Keratinocyte (primary cell): ENCODE data around the gene LTBP3. TPM values are rescaled to one million over a fixed set of nuclear protein-coding genes. Genes with fewer than 3 reads are reported as not detected.

Source experiments
- DNase-seq: peaks from one replicate; pipeline ENCODE4 v3.0.0-alpha.2; 2011; ENCODE audit warnings: low read depth, missing footprints, low spot score
- FAIRE-seq: peaks from 2 replicates; lab custom pipeline; 2011; peaks lifted over from hg19 to GRCh38; lab: Jason Lieb, UNC
- H2AFZ ChIP-seq: 2 replicates; pipeline ENCODE4 v1.6.0; 2012; ENCODE audit warnings: low read length, control low read depth, inconsistent platforms; ENCODE audit not compliant: control insufficient read depth
- H3K27ac ChIP-seq: 2 replicates; pipeline ENCODE4 v1.5.1; 2011; ENCODE audit warnings: low read length; ENCODE audit not compliant: control insufficient read depth, insufficient read depth
- H3K27me3 ChIP-seq: 3 replicates; pipeline ENCODE4 v1.6.0; 2011; ENCODE audit warnings: low read length; ENCODE audit not compliant: control insufficient read depth, insufficient read depth; ENCODE audit errors: extremely low read depth
- H3K36me3 ChIP-seq, 2 experiments: 2 replicates in 1 of 2; 3 replicates in 1 of 2; pipeline ENCODE4 v1.5.1; 2011; ENCODE audit warnings: low read length in 2 of 2, mild to moderate bottlenecking in 1 of 2; ENCODE audit not compliant: control insufficient read depth in 2 of 2, insufficient read depth in 2 of 2; ENCODE audit errors: extremely low read depth in 1 of 2
- H3K4me1 ChIP-seq: 3 replicates; pipeline ENCODE4 v1.5.1; 2011; ENCODE audit warnings: low read length; ENCODE audit not compliant: control insufficient read depth, insufficient read depth; ENCODE audit errors: extremely low read depth
- H3K4me2 ChIP-seq: 3 replicates; pipeline ENCODE4 v1.6.0; 2011; ENCODE audit warnings: low read depth, low read length; ENCODE audit not compliant: control insufficient read depth, insufficient read depth; ENCODE audit errors: extremely low read depth
- H3K4me3 ChIP-seq, 3 experiments: fragments of 200-600 bp in 1 of 3; sonication (generic) in 1 of 3; 2 replicates in 2 of 3; 3 replicates in 1 of 3; pipeline ENCODE4 v1.5.1; 2011 to 2016; ENCODE audit warnings: low read length in 3 of 3, mild to moderate bottlenecking in 3 of 3, control low read depth in 2 of 3, inconsistent platforms in 1 of 3, low read depth in 1 of 3, mixed read lengths in 1 of 3, mixed run types in 1 of 3, moderate library complexity in 1 of 3; ENCODE audit not compliant: control insufficient read depth in 2 of 3, insufficient read depth in 2 of 3; ENCODE audit errors: extremely low read depth in 1 of 3
- H3K79me2 ChIP-seq: 2 replicates; pipeline ENCODE4 v1.6.0; 2012; ENCODE audit warnings: low read length; ENCODE audit not compliant: control insufficient read depth, insufficient read depth
- H3K9ac ChIP-seq: 3 replicates; pipeline ENCODE4 v1.6.0; 2011; ENCODE audit warnings: low read length; ENCODE audit not compliant: control insufficient read depth, insufficient read depth; ENCODE audit errors: extremely low read depth
- H3K9me1 ChIP-seq: 3 replicates; pipeline ENCODE4 v1.6.0; 2011; ENCODE audit warnings: low read length; ENCODE audit not compliant: control insufficient read depth, insufficient read depth; ENCODE audit errors: extremely low read depth
- H3K9me3 ChIP-seq: 2 replicates; pipeline ENCODE4 v1.5.1; 2012; ENCODE audit warnings: low read depth, low read length; ENCODE audit not compliant: control insufficient read depth
- H4K20me1 ChIP-seq: 3 replicates; pipeline ENCODE4 v1.6.0; 2011; ENCODE audit warnings: low read length; ENCODE audit not compliant: control insufficient read depth, insufficient read depth; ENCODE audit errors: extremely low read depth
- CTCF ChIP-seq, 3 experiments: IDR thresholded peaks in 1 of 3; conservative IDR thresholded peaks in 1 of 3; optimal IDR thresholded peaks in 1 of 3; 2 replicates in 2 of 3; 3 replicates in 1 of 3; pipeline versions ENCODE3 to v1.5.1; 2011; ENCODE audit warnings: low read length in 3 of 3, mild to moderate bottlenecking in 3 of 3, moderate library complexity in 2 of 3, control low read depth in 1 of 3, inconsistent platforms in 1 of 3; ENCODE audit not compliant: insufficient read depth in 2 of 3; ENCODE audit errors: extremely low read depth in 1 of 3
- EZH2 ChIP-seq: IDR thresholded peaks from one replicate; pipeline ENCODE4 v1.6.1; 2012; ENCODE audit warnings: inconsistent platforms, mild to moderate bottlenecking, low read length, moderate library complexity
- dilution Hi-C: fragments of 300-500 bp; cut with MboI; formaldehyde crosslinking; loops from one replicate; pipeline ENCODE4 v1.7.0; 2020; ENCODE audit warnings: low sequenced_read_pairs; ENCODE audit not compliant: extremely low pct_ligation_motif_present
- polyA plus RNA-seq, 5 experiments: library from polyadenylated mRNA; depleted of rRNA in 3 of 5; stranded (reverse) in 3 of 5; stranded (forward) in 1 of 5; unstranded in 1 of 5; fragments of >200 nt; gene quantifications; 1 replicate in 1 of 5; 2 replicates in 3 of 5; 3 replicates in 1 of 5; pipeline versions ENCODE4 v1.2.1 to v1.2.3, GENCODE V29; 2011 to 2012; ENCODE audit warnings: missing spikeins in 2 of 5, low read depth in 1 of 5, low replicate concordance in 1 of 5

The LTBP3 gene
- polyA plus RNA-seq, 1 donor (not counting 4 experiments of a cell fraction or from before 2014, with no cell fraction given): 9.1 TPM

DNA sequence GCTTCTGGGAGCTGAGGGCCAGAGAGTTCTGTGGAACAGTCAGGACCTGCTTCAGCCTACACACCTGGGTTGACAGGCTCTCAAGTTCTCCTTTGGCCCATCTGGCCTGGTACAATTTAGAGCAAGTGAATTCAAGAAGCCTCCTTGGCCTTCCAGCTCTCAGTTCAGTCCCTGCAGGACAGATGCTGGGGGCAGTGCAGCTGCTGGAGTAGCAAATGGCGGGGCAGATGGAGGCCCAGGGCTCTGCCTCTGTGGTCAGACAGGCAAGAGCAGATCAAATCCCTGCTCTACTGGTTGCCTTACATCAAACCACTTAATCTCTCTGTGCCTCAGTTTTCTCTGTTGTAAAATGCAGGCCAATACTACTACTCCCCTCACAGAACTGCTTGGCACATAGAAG, 46.1 kb upstream of the LTBP3 start:
- Histone ChIP-seq H3K36me3 (peaks cover 18 to 22% of the 10 kb centered on the region in 2 experiments), H3K9me1 (no peaks in the 10 kb centered on the region), H3K4me3 (no peak overlapping the region), H3K9me3 (no peaks in the 10 kb centered on the region), H3K9ac (no peak overlapping the region), H3K4me2 (no peak overlapping the region), H4K20me1 (no peaks in the 10 kb centered on the region), H3K4me1 (peaks cover 7% of the 10 kb centered on the region), H2AFZ (no peak overlapping the region), H3K27me3 (no peaks in the 10 kb centered on the region), H3K27ac (no peak overlapping the region), H3K79me2 (no peaks in the 10 kb centered on the region)
- DNase-seq (no peak), FAIRE-seq (no peak)
- TF ChIP-seq EZH2: no peak
- TF ChIP-seq CTCF (optimal IDR thresholded peaks at IDR 0.05 in 1 of 3, IDR thresholded peaks at IDR 0.05 in 1 of 3, conservative IDR thresholded peaks at IDR 0.05 in 1 of 3; ENCODE audit: extremely low read depth in 1 of 3, insufficient read depth in 2 of 3, low read length in 3 of 3): no peak
- dilution Hi-C loops: no loop called here

DNA sequence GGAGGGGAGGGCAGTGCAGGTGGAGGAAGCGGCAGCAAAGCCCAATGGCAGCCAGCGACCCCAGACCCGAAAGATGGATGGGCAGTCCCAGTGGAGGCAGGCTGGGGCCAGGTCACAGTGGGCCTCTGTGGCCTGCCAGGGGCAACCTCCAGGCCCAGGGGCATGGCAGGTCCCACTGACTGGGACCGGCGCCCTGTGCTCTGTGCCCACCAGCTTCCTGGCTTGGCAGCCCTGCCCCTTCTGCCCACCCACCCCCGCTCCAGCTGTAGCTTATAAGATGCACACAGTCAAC, 41.7 kb upstream of the LTBP3 start:
- H3K4me3 ChIP-seq: no peak overlapping the region
- no peaks in the 10 kb centered on the region for H4K20me1 ChIP-seq
- no peaks in the 10 kb centered on the region for H3K9me1 ChIP-seq
- H3K36me3 ChIP-seq: peaks cover 5 to 17% of the 10 kb centered on the region in 2 experiments
- H3K27ac ChIP-seq: no peak overlapping the region
- dilution Hi-C loops: no loop called here
- DNase-seq: no peak
- H3K9me3 ChIP-seq: no peaks in the 10 kb centered on the region
- H3K4me1 ChIP-seq: peaks cover 4% of the 10 kb centered on the region
- no peaks in the 10 kb centered on the region for H3K79me2 ChIP-seq
- no peak overlapping the region for H3K9ac ChIP-seq
- TF ChIP-seq CTCF (optimal IDR thresholded peaks at IDR 0.05 in 1 of 3, IDR thresholded peaks at IDR 0.05 in 1 of 3, conservative IDR thresholded peaks at IDR 0.05 in 1 of 3; ENCODE audit: extremely low read depth in 1 of 3, insufficient read depth in 2 of 3, low read length in 3 of 3) (no peak), EZH2 (no peak)
- FAIRE-seq: no peak
- no peaks in the 10 kb centered on the region for H3K27me3 ChIP-seq
- no peak overlapping the region for H3K4me2 ChIP-seq
- no peak overlapping the region for H2AFZ ChIP-seq
